HK-2 (cell line): ENCODE results near the gene TEFM.
"Not testable (repeated sequence)": the region's sequence is repeated elsewhere in the genome, so short reads cannot be mapped to it uniquely, and the experiment has no call there.

Source experiments
- DNase-seq: peaks from one replicate; pipeline ENCODE4 v3.0.0-alpha.2; 2018; ENCODE audit not compliant: unreplicated experiment

TEFM gene, protein sequence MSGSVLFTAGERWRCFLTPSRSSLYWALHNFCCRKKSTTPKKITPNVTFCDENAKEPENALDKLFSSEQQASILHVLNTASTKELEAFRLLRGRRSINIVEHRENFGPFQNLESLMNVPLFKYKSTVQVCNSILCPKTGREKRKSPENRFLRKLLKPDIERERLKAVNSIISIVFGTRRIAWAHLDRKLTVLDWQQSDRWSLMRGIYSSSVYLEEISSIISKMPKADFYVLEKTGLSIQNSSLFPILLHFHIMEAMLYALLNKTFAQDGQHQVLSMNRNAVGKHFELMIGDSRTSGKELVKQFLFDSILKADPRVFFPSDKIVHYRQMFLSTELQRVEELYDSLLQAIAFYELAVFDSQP

DNA sequence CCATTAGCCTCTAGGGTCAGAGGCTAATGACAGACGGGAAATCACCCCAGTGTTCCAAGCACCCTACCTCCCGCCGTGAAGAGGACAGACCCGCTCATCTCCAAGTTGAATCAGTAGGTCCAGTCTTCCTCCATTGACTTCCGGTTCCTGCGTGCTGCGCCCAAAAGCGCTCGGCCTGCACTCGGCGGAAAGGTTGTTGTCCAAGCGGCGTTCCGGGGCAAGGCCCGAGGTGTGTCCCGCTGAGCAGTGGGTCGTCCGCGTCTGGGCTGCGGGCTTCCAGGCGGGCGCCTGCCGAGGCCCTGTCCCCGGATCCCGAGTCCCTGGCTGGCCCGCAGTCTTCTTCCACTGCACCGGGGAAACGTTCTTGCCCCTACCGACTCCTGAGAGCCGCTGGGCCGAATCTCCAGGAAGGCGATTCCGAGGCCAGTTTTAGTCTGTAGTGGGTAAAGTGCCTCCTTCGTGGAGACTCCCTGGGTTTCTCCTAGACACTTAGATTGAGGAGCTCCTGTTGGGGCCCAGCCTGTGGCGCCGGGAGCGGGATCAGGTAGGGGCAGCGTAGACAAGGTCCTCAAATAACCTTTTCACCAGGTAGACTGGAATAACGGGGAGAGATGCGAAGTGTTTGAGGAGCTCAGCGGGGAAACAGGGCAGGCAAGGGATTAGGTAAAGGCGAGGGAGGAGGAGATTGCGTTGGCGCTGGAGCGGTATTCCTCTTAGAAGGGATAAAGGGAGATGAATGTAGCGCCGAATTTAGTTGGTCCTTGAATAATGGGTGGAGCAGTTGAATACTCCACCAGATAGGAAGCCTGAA, at the start of gene TEFM:
Gene TEFM (minus strand): TSS at position 138 of the 811 bp plus-strand sequence. CDS start 40 bp downstream, at position 98.
- DNase-seq = peak; percentile 94

DNA sequence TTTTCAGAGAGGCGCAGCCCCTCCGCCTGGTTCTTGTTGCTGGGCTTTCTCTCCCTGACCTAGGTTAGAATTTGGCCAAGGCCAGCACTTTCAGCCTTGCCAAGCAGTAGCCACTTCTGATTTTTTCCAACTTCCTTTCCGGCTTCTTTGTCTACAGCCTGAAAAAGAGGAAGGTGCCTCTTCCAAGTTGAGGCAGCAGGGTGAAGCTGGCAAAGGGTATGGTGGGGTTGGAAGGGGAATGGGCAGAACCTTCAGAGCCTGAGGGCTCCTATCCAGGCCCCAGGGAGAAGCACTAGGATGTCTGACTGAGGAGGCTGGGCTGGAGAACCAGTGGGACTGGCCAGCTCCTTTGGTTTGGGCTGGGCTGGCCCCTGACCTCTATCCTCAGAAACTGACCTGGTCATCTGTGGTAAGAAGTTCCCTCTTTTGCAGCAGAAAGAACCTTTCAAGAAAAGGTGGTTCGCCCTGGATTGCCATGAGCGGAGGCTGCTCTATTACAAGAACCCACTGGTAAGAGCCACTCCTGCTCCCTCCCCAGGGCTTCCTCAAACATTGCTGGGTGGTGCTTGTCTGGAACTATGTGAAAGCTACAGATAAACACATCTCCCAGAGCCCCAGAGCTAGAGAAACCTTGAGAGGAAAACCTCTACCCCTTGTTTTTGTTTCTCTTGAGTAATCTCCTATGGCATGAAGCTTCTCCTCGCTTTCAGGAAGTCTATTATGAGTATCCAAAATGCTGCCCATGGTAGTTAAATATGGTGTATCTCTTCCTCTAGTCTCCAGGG, 48.2 kb upstream of the TEFM start:
- DNase-seq = no peak

DNA sequence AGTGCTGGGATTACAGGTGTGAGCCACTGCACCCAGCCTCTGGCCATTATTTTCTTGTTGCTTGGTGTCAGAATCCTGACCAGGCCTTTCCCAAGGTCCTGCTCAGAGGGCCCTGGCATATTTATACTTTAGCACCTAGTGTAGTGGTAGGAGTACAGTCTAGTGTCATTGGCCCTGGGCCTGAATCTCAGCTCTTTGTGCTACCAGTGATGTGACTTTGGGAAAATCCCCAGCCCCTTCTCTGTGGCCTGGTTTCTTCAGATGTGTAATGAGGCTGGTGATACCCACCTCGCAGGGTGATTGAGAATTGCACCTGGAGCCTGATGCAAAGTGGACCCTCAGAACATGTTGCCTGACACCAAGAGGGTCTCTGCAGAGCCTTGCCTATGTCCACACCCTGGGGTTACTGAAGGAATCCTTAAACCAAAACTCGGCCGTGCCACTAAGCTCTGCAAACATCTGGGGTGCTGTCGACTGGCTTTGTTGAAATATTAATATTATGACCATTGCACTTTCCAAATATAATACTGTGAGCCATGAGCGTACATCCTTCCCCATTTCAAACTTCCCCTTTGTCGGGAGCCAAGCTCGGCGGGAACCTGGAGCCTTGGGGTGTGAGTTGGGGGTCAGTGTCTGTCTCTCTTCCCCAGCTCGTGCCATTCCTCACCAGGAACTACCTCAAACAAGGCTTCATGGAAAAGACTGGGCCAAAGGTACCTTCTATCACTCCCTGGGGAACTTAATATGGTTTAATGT, 46.8 kb upstream of the TEFM start:
- DNase-seq = no peak

DNA sequence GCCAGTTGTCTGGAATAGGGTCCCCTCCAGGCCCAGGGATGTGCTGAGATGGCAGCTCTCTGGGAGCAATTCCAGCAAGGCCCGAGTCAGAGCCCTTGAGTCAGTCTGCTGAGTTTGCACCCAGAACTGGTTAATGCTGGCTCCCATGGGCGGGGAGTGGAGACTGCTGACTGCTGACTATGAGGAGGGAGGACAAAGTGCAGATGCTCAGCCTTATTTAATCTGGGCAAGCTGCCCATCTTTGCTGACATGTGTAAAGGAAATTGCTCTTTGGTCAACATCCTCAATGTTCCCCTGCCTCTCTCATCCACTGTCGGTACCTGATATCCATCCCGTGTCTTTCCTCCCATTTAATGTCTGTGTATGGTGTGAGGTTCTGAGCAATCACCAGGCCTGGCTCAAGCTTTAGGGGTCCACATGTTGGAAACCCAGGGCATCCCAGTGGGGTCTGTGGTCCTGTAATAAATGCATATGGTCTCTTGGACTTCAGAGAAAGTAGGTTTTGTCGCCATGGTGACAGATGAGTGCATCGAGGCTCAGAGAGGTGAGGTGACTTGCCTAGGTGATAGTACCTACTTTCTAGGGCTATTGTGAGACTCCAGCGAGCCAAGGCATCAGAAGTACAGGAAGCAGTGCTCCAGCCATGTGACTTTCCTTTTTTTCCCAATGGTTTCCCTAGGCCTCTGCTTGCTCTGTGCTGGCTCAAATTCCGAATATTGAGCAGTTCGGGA, 44.8 kb upstream of the TEFM start:
- peak; percentile 38 for DNase-seq

- no peak for DNase-seq
Measured at GRCh38 chr17:30950189-30950588, 44.2 kb upstream of the TEFM start.

DNA sequence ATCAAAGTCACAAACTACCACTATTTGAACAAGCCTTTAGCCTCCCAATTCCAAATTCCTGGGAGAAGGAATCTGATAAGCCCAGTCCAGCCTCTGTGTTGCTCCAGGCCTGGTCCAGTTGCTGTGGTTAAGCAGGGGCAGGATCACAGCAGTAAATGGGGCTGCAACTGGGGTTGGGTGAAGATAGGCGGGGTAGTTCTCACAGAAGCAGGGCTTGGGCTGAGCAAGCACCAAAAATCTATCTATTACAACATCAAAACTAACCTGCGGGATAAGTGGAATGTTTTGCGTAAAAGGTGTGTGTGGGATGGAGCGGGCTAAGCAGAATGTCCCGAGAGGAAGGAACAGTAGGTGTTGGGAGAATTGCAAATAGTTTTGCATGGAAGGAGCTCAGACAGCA, 41.8 kb upstream of the TEFM start:
- no peak for DNase-seq

- DNase-seq = no peak
Measured at GRCh38 chr17:30942308-30943079, 36.5 kb upstream of the TEFM start.

GRCh38 chr17:30939051-30939689, 33.1 kb upstream of the TEFM start:
- no peak for DNase-seq

DNA sequence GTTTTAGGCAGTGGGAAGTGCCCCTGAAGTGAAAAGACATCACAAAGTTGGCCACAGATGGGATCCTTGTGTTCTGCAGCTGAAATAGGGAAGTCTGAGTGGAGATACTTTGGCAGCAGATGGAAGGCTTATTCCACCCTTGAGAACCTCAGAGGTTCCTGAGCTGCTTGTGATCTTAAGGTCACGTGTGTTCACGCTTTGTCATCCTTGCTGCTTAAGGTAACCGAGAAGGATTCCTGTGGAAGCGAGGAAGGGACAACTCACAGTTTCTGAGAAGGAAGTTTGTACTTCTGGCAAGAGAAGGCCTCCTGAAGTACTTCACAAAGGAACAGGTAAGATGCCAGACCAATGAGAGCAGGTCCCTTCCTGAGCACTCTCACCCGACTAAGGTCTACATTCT, 27.9 kb upstream of the TEFM start:
- DNase-seq = no peak

GRCh38 chr17:30931582-30931981, 25.5 kb upstream of the TEFM start:
- not testable (repeated sequence) for DNase-seq

DNA sequence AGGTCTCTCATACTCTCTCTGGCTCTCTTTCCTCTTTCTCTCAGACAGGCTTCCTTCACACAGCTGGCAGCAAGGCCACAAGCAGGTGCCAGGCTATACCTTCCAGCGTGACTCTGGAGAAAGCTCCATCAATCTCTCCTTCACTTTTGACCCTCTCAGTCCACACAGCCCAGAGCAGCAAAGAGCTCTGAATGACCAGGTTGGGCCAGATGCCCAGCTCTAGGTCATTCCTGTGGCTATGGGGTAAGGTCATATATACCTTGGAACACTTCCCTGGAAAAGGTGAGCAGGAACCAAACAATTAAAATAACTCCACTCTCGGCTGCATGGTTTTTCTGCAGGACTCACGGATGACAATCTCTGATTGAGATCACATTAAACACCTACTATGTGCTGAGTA, 24.5 kb upstream of the TEFM start:
- no peak for DNase-seq

DNA sequence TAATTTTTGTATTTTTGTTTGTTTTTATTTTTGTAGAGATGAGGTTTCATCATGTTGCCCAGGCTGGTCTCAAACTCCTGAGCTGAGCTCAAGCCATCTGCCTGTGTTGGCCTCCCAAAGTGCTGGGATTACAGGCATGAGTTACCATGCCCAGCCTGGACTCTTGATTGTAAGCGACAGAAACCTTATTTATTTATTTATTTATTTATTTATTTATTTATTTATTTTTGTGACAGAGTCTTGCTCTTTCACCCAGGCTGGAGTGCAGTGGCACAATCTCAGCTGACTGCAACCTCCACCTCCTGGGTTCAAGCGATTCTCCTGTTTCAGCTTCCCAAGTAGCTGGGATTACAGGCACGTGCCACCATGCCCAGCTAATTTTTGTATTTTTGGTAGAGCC, 23.8 kb upstream of the TEFM start:
- DNase-seq = not testable (repeated sequence)

DNA sequence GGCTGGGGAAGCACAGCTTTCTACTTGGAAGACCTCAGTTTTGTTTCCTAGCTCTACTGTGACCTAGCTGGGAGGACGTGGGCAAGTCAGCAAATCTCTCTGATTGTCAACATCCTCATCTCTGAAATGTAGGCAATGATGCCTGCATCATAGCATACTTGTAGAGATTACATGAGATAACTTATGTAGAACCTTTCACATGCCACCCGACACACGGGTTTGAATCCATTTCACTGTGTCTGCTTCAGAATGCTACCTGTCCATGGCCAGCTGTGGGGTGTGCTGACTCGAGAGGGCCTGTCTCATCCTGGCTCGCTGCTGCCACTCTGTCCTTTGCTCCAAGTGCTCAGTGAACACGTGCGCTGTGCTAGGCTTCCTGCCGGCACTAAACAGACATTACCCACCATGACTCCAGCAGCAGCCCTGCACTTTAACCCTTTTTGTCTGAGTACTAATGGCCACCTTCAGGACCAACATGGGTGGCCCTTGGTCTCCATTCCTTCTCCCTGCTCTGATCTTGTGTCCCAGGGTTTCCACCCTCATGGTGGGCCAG, 23.1 kb upstream of the TEFM start:
- no peak for DNase-seq

DNA sequence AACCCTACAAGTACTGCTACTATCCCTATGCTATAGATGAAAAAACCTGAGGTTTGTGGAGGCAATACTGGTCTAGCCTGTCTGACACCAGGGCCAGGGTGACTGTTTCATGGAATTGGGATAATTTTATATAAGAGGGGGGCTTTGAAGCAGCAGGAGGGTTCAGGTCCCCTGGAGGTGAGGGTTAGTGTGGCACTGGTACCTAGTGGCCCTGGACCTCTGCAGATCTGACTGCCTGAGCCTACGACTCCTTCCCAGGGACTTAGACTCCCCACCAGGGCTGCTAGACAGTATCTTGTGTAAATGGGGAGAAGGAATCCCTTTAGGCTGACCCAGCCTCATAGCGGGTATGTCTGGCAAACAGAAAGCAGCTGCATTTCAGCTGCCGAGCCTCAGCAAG, 22.5 kb upstream of the TEFM start:
- no peak for DNase-seq

- DNase-seq = no peak
Measured at GRCh38 chr17:30927756-30928155, 21.7 kb upstream of the TEFM start.

- DNase-seq = no peak
Measured at GRCh38 chr17:30926516-30926915, 20.5 kb upstream of the TEFM start.

GRCh38 chr17:30924341-30924740, 18.3 kb upstream of the TEFM start:
- no peak for DNase-seq

- DNase-seq = no peak
Measured at GRCh38 chr17:30922235-30923030, 16.4 kb upstream of the TEFM start.
